Glutamatergic neuron (in vitro differentiated cells): ENCODE results near the gene PCDH9. TPM values are rescaled to one million over a fixed set of nuclear protein-coding genes. Genes with fewer than 3 reads are reported as not detected.

ENCODE experiments used
- DNase-seq: peaks from one replicate; pipeline ENCODE4 v3.0.0; 2022
- H3K27ac Mint-ChIP-seq: one replicate; pipeline ENCODE4 v1.8.0; 2020; ENCODE audit warnings: mild to moderate bottlenecking, mixed read lengths, inconsistent platforms; ENCODE audit not compliant: unreplicated experiment
- H3K27me3 Mint-ChIP-seq: one replicate; pipeline ENCODE4 v1.8.0; 2020; ENCODE audit warnings: mild to moderate bottlenecking, moderate library complexity, mixed read lengths, inconsistent platforms; ENCODE audit not compliant: unreplicated experiment
- H3K36me3 Mint-ChIP-seq: one replicate; pipeline ENCODE4 v1.8.0; 2020; ENCODE audit warnings: mild to moderate bottlenecking, mixed read lengths, inconsistent platforms; ENCODE audit not compliant: unreplicated experiment
- H3K4me1 Mint-ChIP-seq: one replicate; pipeline ENCODE4 v1.8.0; 2020; ENCODE audit warnings: mild to moderate bottlenecking, low read depth, mixed read lengths, inconsistent platforms; ENCODE audit not compliant: unreplicated experiment
- H3K4me3 Mint-ChIP-seq: one replicate; pipeline ENCODE4 v1.8.0; 2020; ENCODE audit warnings: mild to moderate bottlenecking, mixed read lengths, inconsistent platforms; ENCODE audit not compliant: unreplicated experiment
- H3K9me3 Mint-ChIP-seq: one replicate; pipeline ENCODE4 v1.8.0; 2020; ENCODE audit warnings: mild to moderate bottlenecking, moderate library complexity, mixed read lengths, inconsistent platforms; ENCODE audit not compliant: unreplicated experiment
- CTCF ChIP-seq: fragments of 200-600 bp; sonication (generic); IDR thresholded peaks from one replicate; pipeline ENCODE4 v1.5.0; 2021; ENCODE audit not compliant: partially characterized antibody, unreplicated experiment
- total RNA-seq: library from RNA; stranded (reverse); fragmentation: NEBNext Ultra II Directional; extraction: Animal tissue kit (Norgen Biotek cat#: 25700); gene quantifications from one replicate; pipeline ENCODE4 v1.2.1, GENCODE V29; 2021; ENCODE audit not compliant: unreplicated experiment

The PCDH9 gene
- total RNA-seq, 1 donor from 2014 or later, result 43.3 TPM

- peaks cover 13% of the 10 kb centered on the region for H3K36me3 Mint-ChIP-seq
- no peak for DNase-seq
- peaks cover 2% of the 10 kb centered on the region for H3K27me3 Mint-ChIP-seq
- no peak overlapping the region for H3K27ac Mint-ChIP-seq
- H3K9me3 Mint-ChIP-seq, result peaks cover 4% of the 10 kb centered on the region
- no peak overlapping the region for H3K4me3 Mint-ChIP-seq
- H3K4me1 Mint-ChIP-seq, result no peaks in the 10 kb centered on the region
- TF ChIP-seq CTCF, result no peak
These were observed 804.4 kb downstream of the PCDH9 start for GRCh38 chr13:66425741-66426140.

GRCh38 chr13:66424422-66424821 lies 805.7 kb downstream of the PCDH9 start:
- H3K36me3 Mint-ChIP-seq, result peaks cover 14% of the 10 kb centered on the region
- no peak for DNase-seq
- H3K4me3 Mint-ChIP-seq, result no peak overlapping the region
- TF ChIP-seq CTCF, result no peak
- no peaks in the 10 kb centered on the region for H3K4me1 Mint-ChIP-seq
- H3K27me3 Mint-ChIP-seq, result peaks cover 2% of the 10 kb centered on the region
- peaks cover 4% of the 10 kb centered on the region for H3K9me3 Mint-ChIP-seq
- no peak overlapping the region for H3K27ac Mint-ChIP-seq

- H3K9me3 Mint-ChIP-seq, result peaks cover 7% of the 10 kb centered on the region
- DNase-seq, result no peak
- H3K4me3 Mint-ChIP-seq, result no peak overlapping the region
- peaks cover 8% of the 10 kb centered on the region for H3K4me1 Mint-ChIP-seq
- no peak overlapping the region for H3K27ac Mint-ChIP-seq
- peaks cover 9% of the 10 kb centered on the region for H3K36me3 Mint-ChIP-seq
- H3K27me3 Mint-ChIP-seq, result no peaks in the 10 kb centered on the region
- no peak for TF ChIP-seq CTCF
These were observed 814.7 kb downstream of the PCDH9 start for GRCh38 chr13:66415444-66415843.

- Mint-ChIP-seq H3K4me3 (no peak overlapping the region), H3K36me3 (peaks cover 9% of the 10 kb centered on the region), H3K27ac (no peak overlapping the region), H3K27me3 (no peaks in the 10 kb centered on the region), H3K9me3 (peaks cover 7% of the 10 kb centered on the region), H3K4me1 (peaks cover 18% of the 10 kb centered on the region)
- no peak for TF ChIP-seq CTCF
- DNase-seq, result no peak
These were observed 815.9 kb downstream of the PCDH9 start for GRCh38 chr13:66414066-66414800.

- no peaks in the 10 kb centered on the region for H3K27me3 Mint-ChIP-seq
- no peak for DNase-seq
- no peak for TF ChIP-seq CTCF
- no peaks in the 10 kb centered on the region for H3K36me3 Mint-ChIP-seq
- H3K27ac Mint-ChIP-seq, result no peak overlapping the region
- no peak overlapping the region for H3K4me3 Mint-ChIP-seq
- H3K4me1 Mint-ChIP-seq, result peaks cover 25% of the 10 kb centered on the region
- H3K9me3 Mint-ChIP-seq, result no peaks in the 10 kb centered on the region
These were observed 819.8 kb downstream of the PCDH9 start for GRCh38 chr13:66410314-66410713.
